Astrocyte (in vitro differentiated cells and primary cell): Measurements from ENCODE around the gene HOXB7. TPM values are rescaled to one million over a fixed set of nuclear protein-coding genes. Genes with fewer than 3 reads are reported as not detected.

Experiments used
- DNase-seq: peaks from one replicate; pipeline ENCODE4 v3.0.0-alpha.2; 2010; ENCODE audit warnings: low read depth
- FAIRE-seq: peaks from 2 replicates; lab custom pipeline; 2011; peaks lifted over from hg19 to GRCh38; lab: Jason Lieb, UNC
- H2AFZ ChIP-seq: 2 replicates; pipeline ENCODE4 v1.6.0; 2012; ENCODE audit warnings: low read depth, low read length, inconsistent platforms
- H3K27ac ChIP-seq: 2 replicates; pipeline ENCODE4 v1.5.1; 2011; ENCODE audit warnings: low read depth, low read length, inconsistent platforms
- H3K27me3 ChIP-seq: 2 replicates; pipeline ENCODE4 v1.6.0; 2011; ENCODE audit warnings: low read length, inconsistent platforms; ENCODE audit not compliant: insufficient read depth
- H3K36me3 ChIP-seq: 2 replicates; pipeline ENCODE4 v1.5.1; 2011; ENCODE audit warnings: low read length, inconsistent platforms; ENCODE audit not compliant: insufficient read depth
- H3K4me1 ChIP-seq: 2 replicates; pipeline ENCODE4 v1.5.1; 2011; ENCODE audit warnings: low read length, inconsistent platforms; ENCODE audit not compliant: insufficient read depth
- H3K4me2 ChIP-seq: 2 replicates; pipeline ENCODE4 v1.6.0; 2012; ENCODE audit warnings: low read length, inconsistent platforms
- H3K4me3 ChIP-seq: 2 replicates; pipeline ENCODE4 v1.5.1; 2011; ENCODE audit warnings: low read depth, mild to moderate bottlenecking, low read length, inconsistent platforms; ENCODE audit not compliant: insufficient read depth
- H3K79me2 ChIP-seq: 2 replicates; pipeline ENCODE4 v1.6.0; 2012; ENCODE audit warnings: mild to moderate bottlenecking, low read length, inconsistent platforms; ENCODE audit not compliant: insufficient read depth
- H3K9ac ChIP-seq: 2 replicates; pipeline ENCODE4 v1.6.0; 2012; ENCODE audit warnings: mild to moderate bottlenecking, low read length, inconsistent platforms
- H3K9me3 ChIP-seq: 2 replicates; pipeline ENCODE4 v1.5.1; 2012; ENCODE audit warnings: low read depth, mild to moderate bottlenecking, low read length, inconsistent platforms; ENCODE audit not compliant: insufficient read depth
- H4K20me1 ChIP-seq: 2 replicates; pipeline ENCODE4 v1.6.0; 2012; ENCODE audit warnings: low read length, inconsistent platforms; ENCODE audit not compliant: insufficient read depth
- H3K27ac Mint-ChIP-seq: one replicate; pipeline ENCODE4 v1.8.0; 2021; ENCODE audit warnings: mild to moderate bottlenecking, mixed read lengths; ENCODE audit not compliant: unreplicated experiment
- H3K27me3 Mint-ChIP-seq: one replicate; pipeline ENCODE4 v1.8.0; 2021; ENCODE audit warnings: low read depth, mixed read lengths; ENCODE audit not compliant: unreplicated experiment
- H3K36me3 Mint-ChIP-seq: one replicate; pipeline ENCODE4 v1.8.0; 2021; ENCODE audit warnings: low read depth, mixed read lengths; ENCODE audit not compliant: unreplicated experiment
- H3K4me1 Mint-ChIP-seq: one replicate; pipeline ENCODE4 v1.8.0; 2021; ENCODE audit warnings: low read depth, mixed read lengths; ENCODE audit not compliant: unreplicated experiment
- H3K4me3 Mint-ChIP-seq: one replicate; pipeline ENCODE4 v1.8.0; 2021; ENCODE audit warnings: mild to moderate bottlenecking, moderate library complexity, mixed read lengths; ENCODE audit not compliant: unreplicated experiment
- H3K9me3 Mint-ChIP-seq: one replicate; pipeline ENCODE4 v1.8.0; 2021; ENCODE audit warnings: mild to moderate bottlenecking, mixed read lengths; ENCODE audit not compliant: unreplicated experiment
- EZH2 ChIP-seq: IDR thresholded peaks from 2 replicates; pipeline ENCODE4 v1.6.1; 2012; ENCODE audit warnings: mild to moderate bottlenecking, low read length, inconsistent platforms; ENCODE audit not compliant: insufficient read depth
- total RNA-seq: library from RNA; stranded (reverse); gene quantifications from 2 replicates; pipeline ENCODE4 v1.2.1, GENCODE V29; 2021
- TF ChIP-seq, protein P1 (sequence below): IDR thresholded peaks from 2 replicates; pipeline ENCODE4 v1.5.1; 2011; ENCODE audit warnings: low read depth, mild to moderate bottlenecking, inconsistent platforms, low read length, moderate library complexity; ENCODE audit not compliant: insufficient read depth

The HOXB7 gene
- total RNA-seq, 1 donor from 2014 or later: not detected

DNA sequence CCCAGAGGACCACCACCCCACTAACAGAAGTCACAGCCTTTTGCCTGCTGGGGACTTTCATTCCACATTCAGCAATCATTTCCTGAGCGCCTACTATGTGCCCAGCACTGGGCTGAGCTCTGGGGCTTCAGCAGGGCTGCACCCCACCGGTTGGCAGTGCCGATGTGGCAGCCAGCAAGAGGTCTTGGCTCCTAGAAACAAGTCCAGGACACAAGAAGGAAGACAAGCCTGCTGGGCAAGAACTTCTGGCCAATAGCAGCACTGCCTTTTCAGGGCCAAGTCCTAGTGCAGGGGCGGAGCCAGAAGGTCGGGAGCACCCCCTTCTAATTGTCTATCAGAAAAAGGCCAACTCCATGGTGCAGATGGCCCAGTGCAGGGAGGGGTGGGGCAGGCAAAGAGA lies 28.3 kb upstream of the HOXB7 start:
- FAIRE-seq: no peak
- no peaks in the 10 kb centered on the region for H3K4me1 ChIP-seq
- H3K4me2 ChIP-seq: no peak overlapping the region
- no peaks in the 10 kb centered on the region for H3K36me3 ChIP-seq
- Mint-ChIP-seq H3K27ac (no peak overlapping the region), H3K9me3 (peaks cover 14% of the 10 kb centered on the region), H3K4me1 (peaks cover 5% of the 10 kb centered on the region), H3K36me3 (peaks cover 4% of the 10 kb centered on the region), H3K4me3 (no peak overlapping the region), H3K27me3 (peaks cover 98% of the 10 kb centered on the region)
- no peak overlapping the region for H3K9ac ChIP-seq
- H3K4me3 ChIP-seq: no peak overlapping the region
- no peaks in the 10 kb centered on the region for H3K79me2 ChIP-seq
- H3K27ac ChIP-seq: no peak overlapping the region
- no peak overlapping the region for H2AFZ ChIP-seq
- H3K27me3 ChIP-seq: peaks cover 100% of the 10 kb centered on the region
- H3K9me3 ChIP-seq: peaks cover 10% of the 10 kb centered on the region
- TF ChIP-seq, protein P1, sequence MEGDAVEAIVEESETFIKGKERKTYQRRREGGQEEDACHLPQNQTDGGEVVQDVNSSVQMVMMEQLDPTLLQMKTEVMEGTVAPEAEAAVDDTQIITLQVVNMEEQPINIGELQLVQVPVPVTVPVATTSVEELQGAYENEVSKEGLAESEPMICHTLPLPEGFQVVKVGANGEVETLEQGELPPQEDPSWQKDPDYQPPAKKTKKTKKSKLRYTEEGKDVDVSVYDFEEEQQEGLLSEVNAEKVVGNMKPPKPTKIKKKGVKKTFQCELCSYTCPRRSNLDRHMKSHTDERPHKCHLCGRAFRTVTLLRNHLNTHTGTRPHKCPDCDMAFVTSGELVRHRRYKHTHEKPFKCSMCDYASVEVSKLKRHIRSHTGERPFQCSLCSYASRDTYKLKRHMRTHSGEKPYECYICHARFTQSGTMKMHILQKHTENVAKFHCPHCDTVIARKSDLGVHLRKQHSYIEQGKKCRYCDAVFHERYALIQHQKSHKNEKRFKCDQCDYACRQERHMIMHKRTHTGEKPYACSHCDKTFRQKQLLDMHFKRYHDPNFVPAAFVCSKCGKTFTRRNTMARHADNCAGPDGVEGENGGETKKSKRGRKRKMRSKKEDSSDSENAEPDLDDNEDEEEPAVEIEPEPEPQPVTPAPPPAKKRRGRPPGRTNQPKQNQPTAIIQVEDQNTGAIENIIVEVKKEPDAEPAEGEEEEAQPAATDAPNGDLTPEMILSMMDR: no peak
- no peak for TF ChIP-seq EZH2
- DNase-seq: no peak
- H4K20me1 ChIP-seq: peaks cover 6% of the 10 kb centered on the region

DNA sequence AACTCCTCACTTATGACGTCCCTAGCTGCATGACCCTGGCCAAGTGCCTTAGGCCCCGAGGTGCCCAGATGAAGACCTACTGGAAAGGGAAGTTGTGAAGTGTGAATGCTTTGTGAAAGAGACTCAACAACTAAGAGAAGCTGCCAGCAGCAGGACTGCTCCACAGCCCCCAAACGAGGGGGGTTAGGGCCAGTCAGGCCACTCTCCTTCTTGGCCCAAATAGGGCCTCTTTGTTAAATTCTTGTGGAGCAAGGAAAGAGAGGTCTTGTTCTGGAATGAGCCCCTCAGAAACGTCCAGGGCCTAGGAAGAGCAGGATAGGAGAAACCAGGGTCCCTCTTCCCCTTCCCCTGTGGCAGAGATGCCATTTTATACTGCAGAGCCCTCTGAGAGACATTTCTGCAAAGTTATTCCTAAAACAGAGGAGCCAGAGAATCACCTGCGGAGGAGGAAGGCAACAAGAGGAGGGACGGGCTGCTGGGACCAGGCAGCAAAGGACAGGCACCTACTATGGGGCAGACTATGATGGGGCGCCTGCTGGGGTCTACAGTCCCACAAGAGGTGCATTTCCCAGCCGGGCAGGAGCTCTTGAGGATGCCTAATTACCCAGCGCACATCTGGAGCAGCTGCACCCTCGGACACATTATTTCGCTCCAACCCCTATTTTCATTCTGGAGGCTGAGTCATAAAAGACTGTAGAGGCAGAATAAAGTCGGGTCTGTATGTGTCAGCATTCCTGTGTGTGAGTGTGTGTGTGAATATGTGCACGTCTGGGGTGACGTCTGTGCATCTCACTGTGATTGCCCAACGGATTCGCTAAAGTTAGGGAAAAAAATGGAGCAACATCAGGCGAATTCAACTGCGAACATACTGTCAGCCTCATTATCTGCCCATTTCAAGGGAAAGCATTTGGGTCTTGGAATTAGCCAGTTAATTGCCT lies 26.8 kb upstream of the HOXB7 start:
- Mint-ChIP-seq H3K36me3 (peaks cover 6% of the 10 kb centered on the region), H3K4me1 (peaks cover 5% of the 10 kb centered on the region), H3K27ac (peak overlapping the region; percentile 4), H3K27me3 (peaks cover 95% of the 10 kb centered on the region), H3K4me3 (no peak overlapping the region), H3K9me3 (peaks cover 14% of the 10 kb centered on the region)
- peaks cover 12% of the 10 kb centered on the region for H3K9me3 ChIP-seq
- no peak overlapping the region for H3K9ac ChIP-seq
- H3K4me1 ChIP-seq: peaks cover 3% of the 10 kb centered on the region
- peak; percentile 21 for TF ChIP-seq EZH2
- TF ChIP-seq, protein P1: no peak
- H3K79me2 ChIP-seq: no peaks in the 10 kb centered on the region
- peak; percentile 87 for FAIRE-seq
- H3K27me3 ChIP-seq: peaks cover 99% of the 10 kb centered on the region
- DNase-seq: peak; percentile 58
- no peaks in the 10 kb centered on the region for H3K36me3 ChIP-seq
- H3K4me3 ChIP-seq: no peak overlapping the region
- H3K4me2 ChIP-seq: no peak overlapping the region
- H4K20me1 ChIP-seq: peaks cover 6% of the 10 kb centered on the region
- no peak overlapping the region for H2AFZ ChIP-seq
- no peak overlapping the region for H3K27ac ChIP-seq
